ENCODE results near the gene CNTN2.

Gene CNTN2

DNA sequence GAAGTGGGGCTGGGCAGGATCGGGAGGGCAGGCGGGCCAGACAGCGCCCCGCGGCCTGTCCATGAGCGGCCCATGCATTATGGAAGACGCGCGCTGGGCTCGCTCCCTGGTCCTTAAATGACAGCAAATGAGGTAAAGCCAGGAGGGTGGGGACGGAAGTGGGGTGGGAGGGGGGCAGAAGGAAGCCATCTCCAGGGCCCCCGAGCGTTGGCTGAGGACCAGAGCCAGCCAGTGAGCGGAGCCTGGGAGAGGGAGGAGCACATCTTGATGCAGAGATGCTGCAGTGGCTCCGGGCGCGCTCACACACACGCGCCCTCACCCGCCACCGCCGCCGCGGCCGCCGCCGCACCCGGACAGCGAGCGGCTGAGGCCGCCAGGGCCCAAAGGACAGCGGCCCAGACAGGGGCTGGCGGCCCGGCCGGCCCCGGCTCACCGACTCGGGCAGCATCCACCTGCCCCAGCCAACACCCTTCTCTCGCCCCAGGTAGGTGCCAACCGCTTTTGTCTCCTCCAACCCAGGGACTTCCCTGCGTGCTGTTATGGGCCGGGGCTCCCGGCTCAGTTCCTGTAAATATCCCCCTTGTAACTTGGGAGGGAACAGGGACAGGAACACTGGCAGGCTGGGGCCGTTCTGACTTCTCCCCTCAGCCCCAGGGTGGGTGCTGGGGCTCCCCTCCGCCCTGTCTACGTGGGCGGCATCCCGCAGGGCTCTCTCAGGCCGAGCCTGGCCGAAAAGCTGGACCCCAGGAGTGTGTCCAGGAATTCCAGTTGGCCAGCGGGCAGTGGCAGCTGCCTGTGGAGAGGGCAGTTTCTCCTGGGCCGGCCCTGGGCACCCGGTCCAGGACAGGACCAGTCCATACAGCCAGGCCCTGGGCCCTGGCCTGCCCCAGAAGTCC is at the start of gene CNTN2:
Gene CNTN2, plus strand, starts transcription at position 302 of the 896 bp plus-strand sequence. CDS start 9,974 bp downstream, outside the sequence.
- DNase-seq, result no peak

GRCh38 chr1:204994086-204994862 is 48.7 kb upstream of the CNTN2 start:
- no peak for DNase-seq

GRCh38 chr1:204996981-204997380 is 46.0 kb upstream of the CNTN2 start:
- no peak for DNase-seq

DNA sequence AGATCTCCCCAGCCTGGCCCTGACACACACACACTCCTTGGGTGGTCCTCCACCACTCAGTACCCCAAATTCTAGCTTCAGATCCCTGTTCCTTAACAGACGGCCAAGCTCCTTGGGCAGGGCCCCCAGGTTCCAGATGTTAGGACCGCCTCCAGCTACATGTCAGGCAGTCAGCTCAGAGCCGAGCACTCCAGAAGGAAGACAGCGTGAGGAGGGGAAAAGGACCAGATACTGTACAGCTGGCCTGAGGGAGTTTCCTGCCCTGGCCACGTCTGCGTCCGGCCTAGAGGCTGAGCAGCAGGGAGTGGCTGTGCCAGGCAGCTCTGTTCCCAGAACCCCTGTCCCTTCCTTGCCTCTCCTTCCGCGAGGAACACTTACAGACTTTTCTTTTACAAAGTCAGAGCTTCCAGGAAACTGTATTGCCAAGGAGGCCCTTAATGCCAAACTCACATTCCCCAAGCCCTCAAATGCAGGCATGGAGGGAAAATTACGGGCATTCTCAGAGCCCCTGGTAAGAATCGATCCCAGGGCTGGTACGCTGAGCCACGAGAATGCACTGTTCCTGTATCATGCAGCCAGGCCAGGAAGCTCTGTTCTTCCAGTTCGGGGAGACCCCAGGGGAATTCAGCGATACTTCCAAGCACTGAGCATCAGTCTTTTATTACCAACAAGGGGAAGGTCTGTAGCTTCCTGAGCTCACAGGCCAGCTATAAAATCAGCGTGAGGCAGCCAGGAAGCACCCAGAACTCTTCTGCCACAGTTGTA is 45.2 kb upstream of the CNTN2 start:
- no peak for DNase-seq

- DNase-seq, result no peak
Observed at GRCh38 chr1:205001162-205001561, 41.9 kb upstream of the CNTN2 start.

DNA sequence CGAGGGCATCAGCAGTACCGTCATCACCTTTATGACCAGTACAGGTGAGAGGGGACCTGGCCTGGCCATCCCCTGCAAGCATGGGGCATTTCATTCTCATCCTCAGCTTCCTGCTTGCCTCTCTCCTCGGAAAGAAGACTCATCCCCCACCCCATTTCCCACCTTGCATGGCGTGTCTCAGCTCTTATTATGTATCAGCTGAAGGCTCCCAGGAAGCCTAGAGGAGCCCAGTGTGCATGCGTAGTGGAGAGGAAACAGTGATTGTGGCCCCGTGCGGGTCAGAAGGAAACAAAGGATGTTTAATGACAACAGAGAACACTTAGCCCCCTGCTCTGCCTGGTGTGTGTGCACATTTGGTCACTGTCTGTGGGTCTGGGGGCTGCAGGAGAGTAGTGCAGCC is 40.3 kb upstream of the CNTN2 start:
- DNase-seq, result no peak

DNA sequence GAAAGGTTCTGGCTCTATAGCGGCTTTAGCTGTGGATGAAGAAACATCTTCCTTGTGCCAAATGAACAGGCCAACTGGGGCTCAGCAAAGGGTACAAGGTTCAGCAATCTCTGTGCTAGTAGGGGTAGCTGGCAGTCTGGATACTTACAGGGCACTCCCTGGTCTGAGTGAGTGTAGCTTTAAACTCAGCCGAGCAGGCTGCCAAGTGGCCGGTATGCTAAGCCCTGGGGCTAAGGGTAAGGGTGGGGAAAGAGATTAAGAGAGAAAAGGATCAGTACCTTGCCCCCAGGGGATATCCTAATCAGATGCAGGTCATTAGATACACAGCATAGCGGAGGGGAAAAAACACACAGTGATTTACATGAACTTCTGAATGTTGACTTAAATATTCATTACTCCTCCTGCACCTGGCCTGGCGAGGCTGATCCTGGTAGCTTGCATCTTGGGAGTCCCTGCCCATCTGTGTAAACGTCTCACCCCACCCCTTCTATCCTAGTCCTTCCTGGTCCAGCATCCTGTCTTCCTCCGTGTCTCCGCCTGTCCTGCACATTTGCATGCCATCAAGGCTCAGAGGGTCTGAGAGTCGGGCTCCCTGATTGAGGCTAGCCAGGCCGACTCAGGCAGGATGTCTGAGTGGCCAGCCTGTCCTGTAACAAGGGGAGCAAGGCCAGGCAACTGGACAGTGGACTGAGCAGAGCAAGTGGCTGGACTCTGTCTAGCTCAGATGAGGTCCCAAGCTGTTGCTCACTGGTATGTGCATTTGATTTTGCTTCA is 39.5 kb upstream of the CNTN2 start:
- no peak for DNase-seq

DNA sequence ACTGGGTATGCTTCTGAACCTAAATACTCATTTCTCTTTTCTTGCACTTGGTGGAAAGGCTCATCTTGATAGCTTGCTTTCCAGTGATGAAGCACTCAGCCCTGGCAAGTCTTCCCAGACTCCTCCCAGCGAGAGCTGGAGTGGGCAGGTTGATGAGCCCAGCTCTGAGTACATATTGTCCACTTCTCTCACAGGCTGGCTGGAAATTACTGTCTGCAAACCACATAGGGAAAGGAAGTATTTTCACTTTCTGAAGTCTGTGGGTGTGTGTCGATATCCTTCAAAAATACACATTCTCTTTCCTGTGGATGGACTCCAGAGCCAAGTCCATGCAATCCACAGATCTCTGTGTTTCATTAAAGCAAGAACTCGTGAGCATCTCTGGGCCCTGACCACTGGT is 38.7 kb upstream of the CNTN2 start:
- DNase-seq, result no peak

DNA sequence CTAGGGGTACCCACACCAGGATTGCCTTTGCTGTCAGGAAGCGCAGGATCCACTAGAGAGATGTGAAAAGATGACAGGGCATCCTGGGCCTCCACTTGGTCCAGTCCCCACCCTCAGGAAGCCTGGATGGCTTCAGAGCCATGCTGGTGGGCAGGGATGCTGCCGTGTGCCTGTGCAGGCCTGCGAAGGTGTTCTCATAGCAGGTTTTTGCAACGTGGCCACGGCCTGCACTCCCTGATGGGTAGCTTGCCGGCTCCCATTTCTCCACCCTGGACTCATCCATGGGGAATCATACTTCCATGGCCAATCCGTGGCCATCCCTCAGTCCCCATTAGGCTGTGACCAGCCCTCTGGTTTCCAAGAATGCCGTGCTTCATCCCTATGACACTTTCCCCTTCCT is 34.1 kb upstream of the CNTN2 start:
- no peak for DNase-seq

- DNase-seq, result no peak
Observed at GRCh38 chr1:205009670-205010069, 33.3 kb upstream of the CNTN2 start.

- no peak for DNase-seq
Observed at GRCh38 chr1:205012391-205013140, 30.4 kb upstream of the CNTN2 start.

DNA sequence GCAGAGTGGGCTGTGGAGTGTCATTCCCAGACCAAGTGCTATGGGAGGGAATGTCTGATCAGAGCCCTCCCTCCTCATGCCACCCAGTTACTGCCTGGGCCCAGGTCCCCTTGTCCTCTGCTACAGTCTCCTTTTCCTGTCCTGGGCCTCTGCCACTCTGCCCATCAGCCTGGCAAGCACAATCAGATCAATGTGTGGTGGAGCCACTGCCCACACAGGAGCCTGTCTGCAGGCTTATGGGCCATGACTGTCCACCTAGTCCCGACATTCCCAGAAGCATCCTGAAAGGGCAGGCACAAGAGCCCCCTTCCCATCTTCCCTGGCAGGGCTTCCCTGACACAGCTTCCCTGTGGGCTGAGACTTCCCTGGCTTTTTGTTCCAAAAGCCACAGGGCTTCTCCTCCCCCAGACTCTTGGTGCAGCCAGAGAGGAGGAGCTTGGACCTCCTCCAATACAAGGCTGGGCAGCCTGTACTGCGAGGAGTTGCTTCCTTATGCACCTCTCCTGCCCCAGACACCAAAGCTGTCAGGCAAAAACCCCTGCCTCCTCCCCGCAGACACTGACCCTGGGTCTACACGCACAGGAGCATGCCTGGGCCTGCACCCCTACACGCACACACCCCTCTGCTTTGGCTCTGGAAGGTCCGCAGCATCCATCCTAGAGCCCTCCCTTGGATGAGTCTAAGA is 29.2 kb upstream of the CNTN2 start:
- DNase-seq, result no peak

DNA sequence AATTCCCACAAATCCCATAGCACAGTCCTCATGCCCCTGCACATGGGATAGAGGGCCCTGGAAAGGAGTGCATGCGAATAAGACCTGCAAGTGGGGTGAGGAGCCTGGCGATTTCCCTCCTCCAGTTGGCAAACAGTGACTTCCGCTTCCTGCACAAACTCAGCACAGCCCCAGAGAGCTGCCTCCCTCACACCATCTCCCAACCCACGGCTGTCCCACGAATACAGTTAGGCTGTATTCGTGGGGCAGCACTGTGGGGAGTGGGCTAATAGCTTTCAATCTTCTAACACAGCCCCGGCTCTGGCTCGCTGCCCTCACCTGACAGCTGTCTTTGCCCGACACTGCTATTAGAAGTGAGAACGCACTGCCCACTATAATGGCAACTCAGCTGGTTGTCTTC is 28.2 kb upstream of the CNTN2 start:
- no peak for DNase-seq

DNA sequence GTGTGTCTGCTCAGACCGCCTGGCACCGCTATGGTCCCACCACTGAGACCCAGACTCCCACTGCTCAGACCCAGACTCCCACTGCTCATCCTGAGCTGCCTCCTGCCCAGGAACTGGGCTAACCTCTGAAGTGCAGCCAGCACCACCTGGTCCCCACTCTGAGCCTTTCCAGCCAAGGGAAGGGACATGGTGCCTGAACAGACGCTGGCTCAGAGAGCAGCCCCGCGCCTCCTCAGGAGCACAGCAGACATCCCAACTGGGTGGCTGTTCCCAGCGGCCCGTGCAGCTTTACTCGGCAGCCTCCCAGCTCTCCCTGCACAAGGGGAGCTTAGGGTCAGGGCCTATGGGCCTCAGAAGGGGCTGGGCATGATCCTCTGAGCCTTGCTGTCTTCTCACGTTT is 27.8 kb upstream of the CNTN2 start:
- DNase-seq, result no peak

DNA sequence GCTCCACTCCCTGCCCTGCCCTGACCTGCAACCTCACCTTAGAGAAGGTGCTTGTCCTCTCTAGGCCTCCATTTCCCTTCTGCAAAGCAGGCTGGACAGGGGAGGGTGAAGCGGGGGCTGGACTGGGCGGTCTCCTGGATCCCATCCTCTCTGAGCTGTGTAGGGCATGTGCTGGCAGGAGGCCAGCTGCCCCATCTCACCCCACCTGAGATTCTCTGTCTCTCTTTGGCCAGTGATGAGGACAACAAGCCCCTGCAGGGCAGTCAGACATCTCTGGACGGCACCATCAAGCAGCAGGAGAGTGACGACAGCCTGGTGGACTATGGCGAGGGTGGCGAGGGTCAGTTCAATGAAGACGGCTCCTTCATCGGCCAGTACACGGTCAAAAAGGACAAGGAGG is 26.9 kb upstream of the CNTN2 start:
- DNase-seq, result no peak

DNA sequence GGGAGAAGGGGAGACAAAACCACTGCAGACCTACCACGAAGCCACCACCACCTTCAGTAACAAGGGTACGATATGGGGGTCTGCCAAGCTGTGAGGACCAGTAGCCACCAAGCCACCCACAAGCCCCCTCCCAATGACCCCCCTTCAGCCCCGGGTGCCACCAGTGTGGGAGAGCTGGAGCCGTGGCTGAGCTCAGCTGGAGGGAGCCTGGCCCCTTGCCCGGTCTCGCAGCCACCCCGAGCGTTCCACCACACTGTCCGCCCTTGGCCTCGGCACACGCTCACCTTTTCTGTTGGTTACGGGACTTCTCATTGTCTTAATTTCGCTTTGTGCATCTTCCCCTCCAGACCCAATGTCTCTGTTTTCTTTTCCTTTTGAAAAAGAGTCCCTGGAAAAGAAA is 26.4 kb upstream of the CNTN2 start:
- DNase-seq, result no peak

DNA sequence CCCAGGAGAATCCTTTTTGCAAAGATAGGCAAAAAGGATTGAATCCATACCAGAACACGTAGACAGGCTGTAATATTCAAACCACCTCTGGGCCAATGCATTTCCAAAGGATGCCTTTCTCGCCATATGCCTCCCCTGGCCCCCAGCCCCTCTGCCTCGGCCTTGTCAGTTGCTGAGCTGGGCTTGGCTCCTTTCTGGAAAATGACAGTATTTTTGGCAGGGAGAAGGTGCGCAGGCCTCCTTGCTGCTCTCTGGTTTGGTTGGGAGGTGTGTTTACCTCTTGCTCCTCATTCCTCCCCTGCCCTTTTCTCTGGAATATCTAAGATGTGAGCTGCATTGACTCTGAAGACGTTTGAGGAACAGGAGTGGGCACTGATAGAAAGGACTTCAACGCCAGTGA is 26.0 kb upstream of the CNTN2 start:
- DNase-seq, result no peak

DNA sequence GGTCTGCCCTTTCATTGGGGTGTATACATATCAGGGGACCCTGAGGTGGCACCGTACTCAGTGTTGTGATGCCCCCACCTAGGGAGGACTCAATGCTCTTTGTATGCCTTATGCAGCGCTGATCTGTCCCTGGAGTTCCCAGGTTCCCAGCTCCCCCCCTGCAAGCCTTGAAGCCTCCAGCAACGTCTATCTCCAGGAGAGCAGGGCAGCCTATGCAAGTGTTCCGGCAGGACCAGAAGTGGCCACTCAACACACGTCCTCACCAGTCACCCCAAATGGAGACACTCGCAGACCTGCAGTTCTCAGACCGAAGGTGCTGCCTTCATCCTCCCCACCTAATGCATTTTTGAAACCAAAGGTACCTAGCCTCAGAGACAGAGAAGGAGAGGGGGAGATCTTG is 25.2 kb upstream of the CNTN2 start:
- DNase-seq, result no peak

DNA sequence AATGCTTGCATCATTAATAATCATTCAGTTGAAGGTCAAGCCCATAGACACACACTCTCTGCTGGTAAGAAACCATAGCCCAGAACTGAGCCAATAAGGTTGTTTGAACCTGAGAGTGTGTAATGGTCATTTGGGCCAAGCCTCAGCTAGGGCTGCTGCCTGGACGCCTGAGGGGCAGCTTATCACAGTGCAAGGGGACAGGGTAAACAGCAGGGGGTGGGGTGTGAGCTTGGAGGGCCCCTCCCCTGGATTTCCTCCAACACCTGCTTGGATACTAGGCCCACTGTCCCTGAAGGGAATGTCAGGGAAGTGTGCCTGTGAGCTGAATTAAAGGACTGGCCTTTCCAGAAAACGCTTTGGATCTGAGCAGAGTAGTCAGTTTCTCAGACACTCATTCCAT is 24.6 kb upstream of the CNTN2 start:
- no peak for DNase-seq

- DNase-seq, result no peak
Observed at GRCh38 chr1:205020466-205020865, 22.5 kb upstream of the CNTN2 start.

- DNase-seq, result no peak
Observed at GRCh38 chr1:205024679-205025078, 18.3 kb upstream of the CNTN2 start.
